ENCODE data around the gene RIIAD1.
"Not testable (repeated sequence)": the region's sequence is repeated elsewhere in the genome, so short reads cannot be mapped to it uniquely, and the experiment has no call there.

The RIIAD1 gene

DNA sequence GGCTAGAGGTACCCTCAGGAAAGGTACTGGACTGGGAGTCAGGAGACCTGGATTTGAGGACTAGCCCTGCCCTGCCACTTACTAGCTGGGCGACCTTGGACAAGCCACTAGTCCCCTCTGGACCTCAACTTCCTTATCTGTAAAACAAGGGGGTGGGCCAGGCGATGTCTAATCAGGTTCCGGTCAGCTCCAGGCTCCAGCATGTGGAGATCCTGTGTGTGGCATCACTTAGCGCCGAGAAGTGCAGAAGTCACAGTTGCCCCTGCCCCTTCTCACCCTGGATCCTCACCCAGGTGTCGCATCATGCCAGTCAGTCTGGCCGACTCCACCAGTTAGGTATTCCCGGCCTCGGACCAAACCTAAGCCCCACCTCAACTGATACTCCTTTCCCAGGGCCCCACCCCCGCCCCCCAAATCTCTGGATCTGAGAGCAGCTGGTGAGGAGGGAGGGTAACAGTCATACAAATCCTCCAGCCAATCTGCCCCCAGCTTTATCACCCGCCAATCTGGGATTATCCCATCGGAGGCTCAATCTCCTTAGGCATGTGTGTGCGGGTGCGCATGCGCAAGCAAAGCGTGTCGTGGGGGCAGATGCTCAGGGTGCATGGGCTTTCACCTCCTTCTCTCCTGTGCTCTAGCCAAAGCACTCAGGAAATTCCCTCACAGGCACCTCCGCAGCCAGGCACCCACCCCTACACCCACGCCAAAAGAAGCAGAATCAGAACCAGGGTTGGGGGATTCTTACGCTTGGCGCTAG is 10.1 kb upstream of the RIIAD1 start:
- no peak for DNase-seq (ENCODE audit: low read depth in 2 of 2)

GRCh38 chr1:151711951-151712350 is 9.4 kb upstream of the RIIAD1 start:
- no peak for DNase-seq (ENCODE audit: low read depth in 2 of 2)

DNA sequence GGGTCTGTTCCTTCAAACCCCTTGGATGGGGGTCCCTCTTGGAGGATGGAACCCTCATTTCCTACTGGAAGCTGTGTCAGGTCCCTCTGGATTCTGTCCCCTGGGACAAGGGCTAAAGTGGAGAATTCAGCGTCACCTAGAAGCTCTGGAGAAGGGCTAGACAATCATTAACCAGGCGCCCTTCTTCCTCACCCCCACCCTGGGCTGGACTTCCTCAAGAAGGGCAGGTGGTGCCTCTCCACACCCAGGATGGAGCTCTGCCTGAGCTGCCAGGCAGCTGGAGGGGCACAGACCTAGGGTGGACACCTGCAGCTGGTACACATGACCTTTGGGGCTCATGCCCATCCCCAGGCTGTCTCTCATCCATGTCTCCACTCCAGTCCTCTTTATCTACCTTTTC is 8.3 kb upstream of the RIIAD1 start:
- DNase-seq (ENCODE audit: low read depth in 2 of 2): no peak

- DNase-seq (ENCODE audit: low read depth in 2 of 2): no peak
Observed at GRCh38 chr1:151713874-151714273, 7.4 kb upstream of the RIIAD1 start.

DNA sequence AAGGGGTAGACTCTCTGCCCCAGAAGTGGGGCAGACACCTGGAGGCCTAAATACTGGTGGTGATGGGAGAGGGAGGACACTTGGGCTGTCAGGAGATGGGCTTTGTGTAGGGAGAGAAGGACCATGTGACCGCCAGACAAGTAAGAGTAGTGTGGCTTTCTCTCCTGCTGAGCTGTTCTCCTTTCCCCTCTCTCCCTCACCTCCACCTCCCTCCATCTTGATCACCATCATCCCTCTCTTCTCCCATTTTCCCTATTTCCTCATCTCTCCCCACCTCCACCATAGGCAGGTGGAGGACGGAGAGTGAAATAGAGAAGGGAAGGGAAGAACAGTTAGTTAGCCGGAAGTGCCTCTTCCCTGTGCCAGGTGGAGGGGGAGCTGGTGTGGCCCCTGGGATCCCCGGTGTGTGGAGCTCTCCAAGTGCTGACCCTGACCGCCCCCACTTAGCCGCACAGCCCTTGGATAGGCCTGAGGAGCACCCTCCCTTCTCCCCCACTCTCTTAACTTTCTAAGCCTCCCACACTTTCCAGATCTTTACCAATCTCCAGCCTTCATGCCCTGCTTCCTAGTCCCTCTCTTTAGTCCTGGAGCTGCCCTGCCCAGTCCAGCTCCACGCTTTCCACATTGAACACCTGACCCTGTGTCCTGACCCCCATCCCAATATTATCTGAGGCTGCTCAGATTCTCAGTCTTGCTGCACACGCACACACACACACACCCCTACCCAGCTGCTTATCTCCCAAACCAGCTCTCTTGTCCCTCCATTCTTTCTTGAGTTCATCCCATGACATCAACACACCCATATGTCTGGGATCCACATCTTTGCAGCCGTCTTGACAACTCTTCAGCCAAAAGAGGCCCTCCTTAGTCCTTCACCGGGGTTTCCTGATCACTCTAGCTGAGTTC is 6.2 kb upstream of the RIIAD1 start:
- no peak for DNase-seq (ENCODE audit: low read depth in 2 of 2)

- no peak for DNase-seq (ENCODE audit: low read depth in 2 of 2)
Observed at GRCh38 chr1:151715726-151716404, 5.5 kb upstream of the RIIAD1 start.

DNA sequence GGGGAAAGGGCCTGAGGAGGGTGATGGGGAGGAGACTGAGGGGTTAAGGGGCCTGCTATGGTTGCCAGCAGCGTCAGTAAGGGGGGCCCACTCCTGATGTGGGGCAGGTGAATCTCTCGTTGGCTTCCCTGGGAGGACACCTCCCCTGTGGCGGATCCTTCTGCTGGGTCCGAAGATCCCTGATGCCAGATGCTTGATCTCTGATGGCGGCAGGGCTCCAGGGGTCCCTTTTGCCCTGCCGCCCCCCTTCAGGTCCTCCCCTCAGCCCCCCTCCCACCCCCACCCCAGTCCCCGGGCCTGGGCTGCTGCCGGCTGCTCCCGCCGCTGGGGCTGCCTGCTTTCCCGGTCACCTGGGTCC is 4.9 kb upstream of the RIIAD1 start:
- DNase-seq (ENCODE audit: low read depth in 2 of 2): no peak

- DNase-seq (ENCODE audit: low read depth in 2 of 2): no peak
Observed at GRCh38 chr1:151716771-151717631, 4.3 kb upstream of the RIIAD1 start, which contains the start of gene CELF3. CELF3 (minus strand) TSS chr1:151716803; CDS start chr1:151716020, 783 bp downstream.

- DNase-seq (ENCODE audit: low read depth in 2 of 2): no peak
Observed at GRCh38 chr1:151718011-151718431, 3.3 kb upstream of the RIIAD1 start.

DNA sequence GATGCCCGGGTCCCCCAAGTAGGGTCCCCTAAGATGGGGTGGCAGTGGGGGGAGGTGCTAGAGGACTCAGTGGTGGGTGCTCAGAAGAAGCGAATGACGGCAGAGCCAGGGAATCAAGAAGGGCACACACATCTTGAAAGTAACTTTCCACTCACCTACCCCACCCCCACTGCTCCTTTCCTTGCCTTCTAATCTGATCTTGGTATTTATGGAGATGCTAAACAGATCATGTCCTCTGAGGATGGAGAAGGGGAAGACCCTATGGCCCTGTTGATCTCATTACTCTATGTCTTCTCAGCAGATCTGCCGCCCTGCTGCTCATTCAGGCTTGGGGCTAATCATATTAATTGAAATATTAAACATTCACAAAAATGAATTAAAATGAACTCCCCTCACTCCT is 2.7 kb upstream of the RIIAD1 start:
- DNase-seq (ENCODE audit: low read depth in 2 of 2): no peak

DNA sequence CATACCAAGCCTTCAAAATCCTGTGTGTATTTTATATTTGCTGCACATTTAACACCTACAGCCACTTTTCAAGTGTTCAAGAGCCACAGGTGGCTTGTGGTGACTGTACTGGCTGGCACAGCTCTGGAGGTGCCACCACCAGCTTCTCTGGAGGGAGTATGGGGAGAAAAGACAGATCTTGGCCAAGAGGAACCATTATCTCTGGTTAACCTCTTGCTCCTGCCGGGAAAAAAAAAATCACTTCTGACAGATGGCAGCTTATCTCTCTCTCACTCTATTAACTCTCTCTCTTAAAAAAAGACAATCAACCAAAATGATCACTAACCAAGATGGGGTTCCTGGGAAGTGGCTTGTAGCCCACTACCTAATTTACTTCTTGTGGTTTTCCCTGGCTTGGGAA is 1.2 kb upstream of the RIIAD1 start:
- DNase-seq (ENCODE audit: low read depth in 2 of 2): no peak

- DNase-seq (ENCODE audit: low read depth in 2 of 2): no peak
Observed at GRCh38 chr1:151720554-151720953, 768 bp upstream of the RIIAD1 start.

GRCh38 chr1:151721788-151722510 is 627 bp downstream of the RIIAD1 start:
- DNase-seq (ENCODE audit: low read depth in 2 of 2): no peak

GRCh38 chr1:151723726-151724370 is 2.5 kb downstream of the RIIAD1 start:
- DNase-seq (ENCODE audit: low read depth in 2 of 2): no peak

DNA sequence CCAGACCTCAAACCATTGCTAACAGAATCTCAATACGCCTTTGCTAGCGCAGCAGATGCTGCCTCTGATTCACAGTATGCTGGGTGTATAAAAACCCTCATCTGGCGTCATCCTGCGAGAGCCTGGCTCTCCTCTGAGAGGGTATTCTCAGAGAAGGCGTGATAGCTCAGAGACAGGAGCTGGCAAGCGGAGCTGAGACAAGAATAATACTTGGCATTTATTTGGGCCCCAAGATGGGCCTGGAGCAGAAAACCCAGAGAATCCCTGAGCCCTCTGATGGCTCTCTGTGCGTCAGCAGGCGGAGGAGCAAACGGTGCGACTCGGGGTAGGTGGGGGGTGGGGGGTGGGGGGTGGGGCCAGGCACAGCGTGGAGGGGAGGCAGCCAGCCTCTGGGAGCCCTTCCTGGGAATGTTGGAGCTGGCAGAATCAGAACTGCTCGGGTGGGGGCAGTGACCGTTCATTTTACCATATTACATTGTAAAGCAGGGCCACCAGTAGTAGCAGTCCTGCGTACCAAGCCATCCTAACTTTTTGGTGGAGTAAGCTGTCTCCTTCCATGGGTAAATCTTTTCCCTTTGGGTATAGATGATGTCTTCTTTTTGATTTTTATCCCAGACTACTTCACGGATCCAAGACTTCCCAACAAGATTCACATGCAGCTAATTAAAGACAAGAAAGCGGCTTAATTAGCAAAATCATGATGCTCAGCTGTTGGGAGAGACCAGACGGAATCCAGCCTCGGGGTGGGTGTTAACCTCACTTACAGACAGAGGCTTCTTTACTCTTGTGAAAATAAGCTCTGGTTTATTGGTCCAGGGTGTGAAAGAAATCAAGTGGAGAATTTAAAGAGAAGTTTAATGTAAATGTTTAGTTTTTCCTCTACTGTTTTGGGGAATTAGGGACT is 7.1 kb downstream of the RIIAD1 start:
- no peak for DNase-seq (ENCODE audit: low read depth in 2 of 2)

DNA sequence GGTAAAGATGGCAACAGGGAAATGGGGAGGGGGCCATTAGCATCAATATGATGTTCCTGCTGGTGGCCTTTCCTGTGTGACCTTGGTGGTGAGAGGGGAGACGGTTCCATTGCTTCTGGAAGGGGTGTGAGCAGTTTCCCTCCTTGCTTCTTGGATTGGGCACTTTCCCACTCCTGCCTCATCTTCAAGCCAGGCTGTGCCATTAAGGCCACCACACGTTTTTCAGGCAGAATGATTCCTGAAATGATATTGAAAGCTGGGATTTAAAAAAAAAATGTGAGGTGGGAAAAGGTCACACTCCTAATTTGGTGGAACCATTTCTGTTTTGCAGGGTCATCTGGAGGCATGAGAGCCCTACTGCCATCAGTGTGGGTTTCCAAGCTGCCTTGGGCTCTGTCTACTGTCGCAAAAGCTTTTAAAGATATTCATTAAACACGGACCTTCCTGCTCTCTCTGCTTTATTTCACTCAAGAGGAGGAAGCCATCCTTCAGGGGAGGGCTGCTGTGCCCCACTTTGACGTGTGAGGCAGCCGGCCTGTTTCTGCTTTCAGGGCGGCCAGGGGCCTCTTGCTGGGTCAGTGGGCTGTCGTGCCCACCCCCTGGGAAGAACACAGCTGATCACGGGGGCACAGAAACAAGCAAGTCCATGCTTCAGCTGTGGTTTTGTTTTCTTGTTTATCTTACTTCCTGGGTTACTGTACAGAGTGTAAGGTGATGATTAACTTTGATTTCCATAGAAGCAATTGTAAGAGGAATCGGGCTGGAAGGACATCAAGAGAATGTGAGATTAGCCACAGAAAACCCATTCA is 8.0 kb downstream of the RIIAD1 start:
- no peak for DNase-seq (ENCODE audit: low read depth in 2 of 2)

DNA sequence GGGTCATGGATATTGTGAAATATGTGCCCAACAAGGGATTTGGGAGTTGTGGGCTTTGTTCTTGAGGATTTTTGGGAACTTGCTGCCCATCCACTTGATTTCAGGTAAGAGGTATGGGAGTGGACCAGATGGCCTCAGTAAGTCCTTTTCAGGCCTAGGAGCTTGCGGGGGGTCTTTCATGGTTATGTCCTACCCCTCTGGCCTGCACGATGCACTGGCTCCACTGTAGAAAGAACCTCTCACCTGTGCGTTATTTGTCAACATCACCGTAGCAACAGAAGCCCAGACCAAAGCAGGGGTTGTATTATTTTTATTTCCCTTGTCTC is 8.6 kb downstream of the RIIAD1 start:
- no peak for DNase-seq (ENCODE audit: low read depth in 2 of 2)

DNA sequence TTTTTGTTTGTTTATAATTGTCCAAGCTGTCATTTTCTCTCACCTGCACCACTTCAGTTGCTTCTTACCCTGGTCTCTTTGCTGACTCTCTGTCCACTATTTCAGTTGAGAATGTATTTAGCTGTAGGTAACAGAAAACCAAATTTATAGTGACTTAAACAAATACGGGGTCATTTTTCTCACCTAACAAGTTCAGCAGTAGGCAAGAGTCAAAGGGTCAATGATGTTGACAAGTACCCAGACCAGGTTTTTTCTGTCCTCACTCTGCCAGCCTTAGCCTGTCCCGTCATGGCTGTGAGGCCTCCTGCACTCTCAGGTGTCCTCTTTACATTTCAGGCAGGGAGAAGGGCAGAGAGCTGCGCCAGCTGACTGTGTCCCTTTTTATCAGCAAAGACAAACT is 11.8 kb downstream of the RIIAD1 start:
- DNase-seq (ENCODE audit: low read depth in 2 of 2): no peak

DNA sequence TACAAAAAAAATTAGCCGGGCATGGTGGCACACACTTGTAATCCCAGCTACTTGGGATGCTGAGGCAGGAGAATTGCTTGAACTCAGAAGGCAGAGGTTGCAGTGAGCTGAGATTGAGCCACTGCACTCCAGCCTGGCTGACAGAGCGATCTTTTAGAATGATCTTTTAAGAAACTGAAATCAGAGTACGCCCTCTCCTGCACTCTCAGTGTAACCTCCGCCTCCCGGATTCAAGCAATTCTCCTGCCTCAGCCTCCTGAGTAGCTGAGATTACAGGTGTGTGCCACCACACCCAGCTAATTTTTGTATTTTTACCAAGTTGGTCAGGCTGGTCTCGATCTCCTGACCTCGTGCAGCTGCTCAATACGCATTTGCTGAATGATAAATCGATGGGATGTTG is 12.7 kb downstream of the RIIAD1 start:
- not testable (repeated sequence) for DNase-seq (ENCODE audit: low read depth in 2 of 2)

All from stimulated activated CD8-positive, alpha-beta memory T cell treated with anti-CD3 and anti-CD28 coated beads, Interleukin-2, amount 100 ng/mL, for 48 hours (primary cell).